Natural killer cell (primary cell): ENCODE data around the gene CHCHD1. TPM values are rescaled to one million over a fixed set of nuclear protein-coding genes. Genes with fewer than 3 reads are reported as not detected.

ENCODE experiments used
- ATAC-seq, 3 donors: fragments of 150-1000 bp in 2 of 3; fragments of 200-7000 bp in 1 of 3; cut with Tn5 transposase; 1 replicate in 1 of 3; 2 replicates in 2 of 3; pipeline ENCODE4 v1.10.0; 2021; ENCODE audit warnings: mild to moderate bottlenecking in 2 of 3, moderate library complexity in 2 of 3
- DNase-seq, 2 donors: peaks; one replicate each; pipeline versions ENCODE4 v3.0.0 to v3.0.0-alpha.2; 2013 to 2021; ENCODE audit warnings: mixed read lengths in 1 of 2
- H3K27ac ChIP-seq: one replicate; pipeline ENCODE4 v1.5.1; 2013; ENCODE audit warnings: mild to moderate bottlenecking, low read length
- H3K27me3 ChIP-seq: one replicate; pipeline ENCODE4 v1.6.1; 2013; ENCODE audit warnings: low read length; ENCODE audit not compliant: control insufficient read depth, insufficient read depth
- H3K36me3 ChIP-seq: one replicate; pipeline ENCODE4 v1.6.1; 2013; ENCODE audit warnings: low read length; ENCODE audit not compliant: control insufficient read depth, insufficient read depth
- H3K4me1 ChIP-seq: one replicate; pipeline ENCODE4 v1.6.1; 2013; ENCODE audit warnings: low read length; ENCODE audit not compliant: control insufficient read depth, insufficient read depth
- H3K4me3 ChIP-seq: one replicate; pipeline ENCODE4 v1.5.1; 2013; ENCODE audit warnings: low read length
- H3K9me3 ChIP-seq: one replicate; pipeline ENCODE4 v1.6.1; 2013; ENCODE audit warnings: low read length; ENCODE audit not compliant: control insufficient read depth, insufficient read depth
- H3K27ac Mint-ChIP-seq, 2 donors: one replicate each; pipeline ENCODE4 v1.8.0; 2022; ENCODE audit warnings: mild to moderate bottlenecking in 2 of 2, mixed read lengths in 2 of 2, moderate library complexity in 1 of 2
- H3K27me3 Mint-ChIP-seq, 2 donors: one replicate each; pipeline ENCODE4 v1.8.0; 2022; ENCODE audit warnings: low read depth in 2 of 2, mixed read lengths in 2 of 2
- H3K36me3 Mint-ChIP-seq: one replicate; pipeline ENCODE4 v1.8.0; 2022; ENCODE audit warnings: mixed read lengths
- H3K4me1 Mint-ChIP-seq, 2 donors: one replicate each; pipeline ENCODE4 v1.8.0; 2022; ENCODE audit warnings: mixed read lengths in 2 of 2
- H3K4me3 Mint-ChIP-seq: one replicate; pipeline ENCODE4 v1.8.0; 2022; ENCODE audit warnings: mild to moderate bottlenecking, moderate library complexity, mixed read lengths
- H3K9me3 Mint-ChIP-seq, 2 donors: one replicate each; pipeline ENCODE4 v1.8.0; 2022; ENCODE audit warnings: mixed read lengths in 2 of 2
- CTCF ChIP-seq: fragments of 200-600 bp; IDR thresholded peaks from one replicate; pipeline ENCODE4 v1.8.0; 2022; ENCODE audit warnings: antibody characterized with exemption
- WGBS: methylation state at CpG from one replicate; pipeline ENCODE4 v1.1.7; 2013; ENCODE audit warnings: missing lambda C conversion rate; ENCODE audit not compliant: insufficient coverage; 5-methylcytosine and 5-hydroxymethylcytosine counted together
- intact Hi-C: fragments of 100-400 bp; cut with micrococcal nuclease; formaldehyde crosslinking; loops from one replicate; pipeline ENCODE4 v1.14.2; 2022
- total RNA-seq, 4 donors: library from RNA; stranded (reverse); fragments of 120-200 nt in 1 of 4; gene quantifications; one replicate each; pipeline versions ENCODE4 v1.2.3 to v1.2.4, GENCODE V29; 2013 to 2022

CHCHD1 gene
- total RNA-seq, 3 donors from 2014 or later (not counting 1 experiment from before 2014, with no cell fraction given): 5.2 to 7.0 (median 5.9) TPM

- 63% methylated on average over 2 of the region's 2 CpGs for WGBS
- TF ChIP-seq CTCF: no peak
- H3K36me3 Mint-ChIP-seq: no peaks in the 10 kb centered on the region
These were observed 35.1 kb upstream of the CHCHD1 start for GRCh38 chr10:73746721-73747120.

GRCh38 chr10:73750819-73751218 is 31.0 kb upstream of the CHCHD1 start:
- 89% methylated on average over 1 of the region's 1 CpG for WGBS
- H3K4me1 Mint-ChIP-seq: peaks cover 38 to 47% of the 10 kb centered on the region in 2 donors

More at GRCh38 chr10:73746721-73747120, 35.1 kb upstream of the CHCHD1 start:
- no peak for DNase-seq
- Mint-ChIP-seq H3K27ac (peak overlapping the region; percentile 42 to 52), H3K4me3 (peak overlapping the region; percentile 64), H3K9me3 (no peaks in the 10 kb centered on the region), H3K27me3 (no peaks in the 10 kb centered on the region), H3K4me1 (peaks cover 47 to 57% of the 10 kb centered on the region in 2 donors)
- Histone ChIP-seq H3K27me3 (no peaks in the 10 kb centered on the region), H3K27ac (no peak overlapping the region), H3K4me3 (no peak overlapping the region), H3K9me3 (no peaks in the 10 kb centered on the region), H3K36me3 (peaks cover 26% of the 10 kb centered on the region), H3K4me1 (peaks cover 32% of the 10 kb centered on the region)
- intact Hi-C loops: no loop called here
- ATAC-seq: no peak

GRCh38 chr10:73756183-73756582 is 25.7 kb upstream of the CHCHD1 start:
- ATAC-seq: no peak
- Mint-ChIP-seq H3K27me3 (no peaks in the 10 kb centered on the region), H3K4me1 (peaks cover 47 to 53% of the 10 kb centered on the region in 2 donors), H3K36me3 (peaks cover 15% of the 10 kb centered on the region), H3K4me3 (no peak overlapping the region), H3K27ac (peak overlapping the region; percentile 11 to 71), H3K9me3 (no peaks in the 10 kb centered on the region)
- Histone ChIP-seq H3K4me1 (peaks cover 36% of the 10 kb centered on the region), H3K27ac (no peak overlapping the region), H3K36me3 (peaks cover 52% of the 10 kb centered on the region), H3K4me3 (no peak overlapping the region), H3K27me3 (no peaks in the 10 kb centered on the region), H3K9me3 (no peaks in the 10 kb centered on the region)
- no peak for TF ChIP-seq CTCF
- WGBS: 90% methylated on average over 1 of the region's 1 CpG
- intact Hi-C loops: no loop called here
- no peak for DNase-seq

More at GRCh38 chr10:73750819-73751218, 31.0 kb upstream of the CHCHD1 start:
- no peak for TF ChIP-seq CTCF
- intact Hi-C loops: no loop called here
- Histone ChIP-seq H3K4me1 (peaks cover 10% of the 10 kb centered on the region), H3K27me3 (no peaks in the 10 kb centered on the region), H3K4me3 (no peak overlapping the region), H3K9me3 (no peaks in the 10 kb centered on the region), H3K36me3 (peaks cover 59% of the 10 kb centered on the region), H3K27ac (no peak overlapping the region)
- ATAC-seq: no peak
- no peak overlapping the region for H3K4me3 Mint-ChIP-seq
- no peaks in the 10 kb centered on the region for H3K27me3 Mint-ChIP-seq
- no peak overlapping the region for H3K27ac Mint-ChIP-seq
- H3K9me3 Mint-ChIP-seq: no peaks in the 10 kb centered on the region
- DNase-seq: no peak
- H3K36me3 Mint-ChIP-seq: peaks cover 15% of the 10 kb centered on the region
